GM12874 (cell line): ENCODE results near the gene HPCAL1.

ENCODE experiments used
- CTCF ChIP-seq: IDR thresholded peaks from 2 replicates; pipeline ENCODE4 v1.5.1; 2011; ENCODE audit warnings: low read depth, mild to moderate bottlenecking, control low read depth, low read length, moderate library complexity; ENCODE audit not compliant: insufficient read depth

HPCAL1 gene

GRCh38 chr2:10419553-10420257 is 117.0 kb downstream of the HPCAL1 start:
- TF ChIP-seq CTCF = no peak

GRCh38 chr2:10422251-10422650 is 119.5 kb downstream of the HPCAL1 start:
- no peak for TF ChIP-seq CTCF

- no peak for TF ChIP-seq CTCF
Observed at GRCh38 chr2:10422732-10423399, 120.2 kb downstream of the HPCAL1 start.

GRCh38 chr2:10423400-10423774 is 120.7 kb downstream of the HPCAL1 start:
- TF ChIP-seq CTCF = no peak

- TF ChIP-seq CTCF = no peak
Observed at GRCh38 chr2:10424051-10424450, 121.3 kb downstream of the HPCAL1 start.

GRCh38 chr2:10424916-10425505 is 122.3 kb downstream of the HPCAL1 start:
- TF ChIP-seq CTCF = no peak

GRCh38 chr2:10425699-10426098 is 123.0 kb downstream of the HPCAL1 start:
- TF ChIP-seq CTCF = no peak
